HUES48 (cell line): ENCODE data around the gene SYVN1.
"Not testable (repeated sequence)": the region's sequence is repeated elsewhere in the genome, so short reads cannot be mapped to it uniquely, and the experiment has no call there.

Source experiments
- H3K27ac ChIP-seq: one replicate; pipeline ENCODE4 v1.7.0; 2013; ENCODE audit warnings: low read depth, low read length, inconsistent platforms
- H3K27me3 ChIP-seq: 2 replicates; pipeline ENCODE4 v1.6.1; 2013; ENCODE audit warnings: mild to moderate bottlenecking, low read length; ENCODE audit not compliant: control insufficient read depth, insufficient read depth
- H3K36me3 ChIP-seq: 2 replicates; pipeline ENCODE4 v1.6.1; 2013; ENCODE audit warnings: low read length; ENCODE audit not compliant: control insufficient read depth, insufficient read depth
- H3K4me1 ChIP-seq: 2 replicates; pipeline ENCODE4 v1.6.1; 2013; ENCODE audit warnings: mild to moderate bottlenecking, low read length; ENCODE audit not compliant: control insufficient read depth, insufficient read depth
- H3K4me3 ChIP-seq: 2 replicates; pipeline ENCODE4 v1.5.1; 2013; ENCODE audit warnings: mild to moderate bottlenecking, low read depth, low read length
- H3K9ac ChIP-seq: 2 replicates; pipeline ENCODE4 v1.6.1; 2013; ENCODE audit warnings: mild to moderate bottlenecking, low read depth, low read length, moderate library complexity
- H3K9me3 ChIP-seq: 2 replicates; pipeline ENCODE4 v1.6.1; 2013; ENCODE audit warnings: low read length; ENCODE audit not compliant: control insufficient read depth, insufficient read depth

Gene SYVN1

GRCh38 chr11:65124480-65125196, 9.7 kb downstream of the SYVN1 start:
- H3K4me1 ChIP-seq = peaks cover 5% of the 10 kb centered on the region
- H3K36me3 ChIP-seq = peaks cover 72% of the 10 kb centered on the region
- no peak overlapping the region for H3K27ac ChIP-seq
- H3K27me3 ChIP-seq = no peaks in the 10 kb centered on the region
- H3K4me3 ChIP-seq = no peak overlapping the region
- no peaks in the 10 kb centered on the region for H3K9me3 ChIP-seq
- H3K9ac ChIP-seq = no peak overlapping the region

- peaks cover 63% of the 10 kb centered on the region for H3K36me3 ChIP-seq
- no peaks in the 10 kb centered on the region for H3K27me3 ChIP-seq
- no peaks in the 10 kb centered on the region for H3K9me3 ChIP-seq
- peak within 1 kb of the TSS; percentile 94 for H3K9ac ChIP-seq
- peaks cover 5% of the 10 kb centered on the region for H3K4me1 ChIP-seq
- peak within 1 kb of the TSS; percentile 82 for H3K27ac ChIP-seq
- H3K4me3 ChIP-seq = peak within 1 kb of the TSS; percentile 84
These were observed 12.2 kb downstream of the SYVN1 start, which contains the start of the genes FAU and MRPL49 for GRCh38 chr11:65121865-65122696. TSS of gene FAU (minus strand) at chr11:65122134. CDS start at chr11:65121813, 321 bp downstream. TSS of gene MRPL49 (plus strand) at chr11:65122321. CDS start at chr11:65122347, 26 bp downstream.

DNA sequence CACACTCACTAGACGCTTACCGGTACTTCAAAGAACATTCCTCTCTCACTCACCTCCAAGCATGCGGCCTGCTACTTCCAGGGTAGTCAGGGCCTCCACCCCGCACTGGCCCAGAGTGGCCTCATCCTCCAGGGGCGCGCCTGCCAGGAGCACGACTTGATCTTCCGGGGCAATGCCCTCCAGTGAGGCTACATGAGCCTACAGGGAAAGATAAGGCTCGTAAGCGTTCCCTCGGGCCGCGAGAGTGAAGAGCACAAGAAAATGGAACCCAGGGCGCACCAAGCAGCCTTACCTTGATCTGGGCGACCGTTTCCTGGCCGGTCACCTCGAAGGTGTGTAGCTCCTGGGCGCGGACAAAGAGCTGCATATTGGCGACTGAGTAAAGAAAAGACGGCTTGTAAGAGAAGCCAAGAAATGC, 12.9 kb downstream of the SYVN1 start:
- H3K4me3 ChIP-seq = peak overlapping the region; percentile 84
- H3K4me1 ChIP-seq = peaks cover 6% of the 10 kb centered on the region
- H3K27ac ChIP-seq = peak overlapping the region; percentile 79
- H3K9me3 ChIP-seq = no peaks in the 10 kb centered on the region
- H3K36me3 ChIP-seq = peaks cover 56% of the 10 kb centered on the region
- H3K9ac ChIP-seq = peak overlapping the region; percentile 94
- H3K27me3 ChIP-seq = no peaks in the 10 kb centered on the region

DNA sequence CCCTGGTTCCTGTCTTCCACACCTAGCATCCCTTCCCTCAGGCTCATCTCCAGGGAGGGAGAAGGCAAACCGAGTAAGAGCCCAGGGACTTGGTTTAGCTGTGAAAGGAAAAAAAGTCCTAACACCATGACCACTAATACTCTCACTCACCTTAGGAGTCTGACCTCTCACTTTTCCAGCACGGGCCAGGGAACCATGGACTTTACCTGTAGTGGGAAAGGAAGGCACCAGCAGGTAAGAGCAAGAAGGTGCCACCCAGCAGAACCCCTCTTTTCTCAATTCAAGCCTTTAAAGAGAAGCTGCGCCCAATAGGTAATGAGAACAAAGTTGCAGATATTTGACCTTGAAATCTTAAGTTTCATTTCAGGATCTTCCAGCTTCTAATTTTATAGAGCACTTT, 13.5 kb downstream of the SYVN1 start:
- peaks cover 55% of the 10 kb centered on the region for H3K36me3 ChIP-seq
- peak overlapping the region; percentile 79 for H3K27ac ChIP-seq
- peak overlapping the region; percentile 94 for H3K9ac ChIP-seq
- peaks cover 12% of the 10 kb centered on the region for H3K4me1 ChIP-seq
- H3K4me3 ChIP-seq = peak overlapping the region; percentile 84
- no peaks in the 10 kb centered on the region for H3K9me3 ChIP-seq
- H3K27me3 ChIP-seq = no peaks in the 10 kb centered on the region

GRCh38 chr11:65119670-65119995, 14.7 kb downstream of the SYVN1 start:
- Histone ChIP-seq H3K27me3 (no peaks in the 10 kb centered on the region), H3K36me3 (peaks cover 49% of the 10 kb centered on the region), H3K9ac (no peak overlapping the region), H3K4me1 (peaks cover 12% of the 10 kb centered on the region), H3K27ac (no peak overlapping the region), H3K9me3 (no peaks in the 10 kb centered on the region), H3K4me3 (no peak overlapping the region)

GRCh38 chr11:65118891-65119669, 15.2 kb downstream of the SYVN1 start:
- H3K27me3 ChIP-seq, H3K4me3 ChIP-seq, H3K9me3 ChIP-seq, H3K9ac ChIP-seq, H3K27ac ChIP-seq: not testable (repeated sequence)
- Histone ChIP-seq H3K36me3 (peaks cover 43% of the 10 kb centered on the region), H3K4me1 (peaks cover 12% of the 10 kb centered on the region)

DNA sequence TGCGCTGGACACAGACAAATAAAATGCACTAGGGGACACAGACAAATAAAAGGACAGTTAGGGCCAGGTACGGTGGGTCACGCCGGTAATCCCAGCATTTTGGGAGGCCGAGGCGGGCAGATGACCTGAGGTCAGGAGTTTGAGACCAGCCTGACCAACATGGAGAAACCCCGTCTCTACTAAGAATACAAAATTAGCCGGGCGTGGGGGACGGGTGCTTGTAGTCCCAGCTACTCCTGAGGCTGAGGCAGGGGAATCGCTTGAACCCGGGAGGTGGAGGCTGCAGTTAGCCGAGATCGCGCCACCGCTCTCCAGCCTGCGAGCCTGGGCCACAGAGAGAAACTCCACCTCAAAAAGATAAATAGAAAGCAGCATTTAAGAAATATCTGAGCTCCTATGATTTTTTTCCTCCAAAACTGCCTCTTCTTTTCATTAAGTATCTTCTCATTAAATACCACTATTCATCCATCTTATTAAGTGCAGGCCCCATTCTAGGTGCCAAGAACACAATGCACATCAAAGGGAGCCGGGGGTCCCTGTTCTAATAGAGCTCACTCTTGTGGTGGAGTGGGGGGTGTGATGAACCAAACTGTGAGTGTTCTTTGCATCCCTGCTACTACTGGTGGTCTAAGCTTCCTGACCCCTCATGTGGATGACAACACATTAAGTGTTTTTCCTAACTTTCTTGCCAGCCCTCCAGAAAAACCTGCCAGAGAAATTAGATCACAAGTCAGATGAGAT, 16.1 kb downstream of the SYVN1 start:
- Histone ChIP-seq H3K9me3 (no peaks in the 10 kb centered on the region), H3K4me3 (no peak overlapping the region), H3K27ac (peak overlapping the region; percentile 13), H3K36me3 (peaks cover 42% of the 10 kb centered on the region), H3K27me3 (no peaks in the 10 kb centered on the region), H3K9ac (no peak overlapping the region), H3K4me1 (peaks cover 15% of the 10 kb centered on the region)

DNA sequence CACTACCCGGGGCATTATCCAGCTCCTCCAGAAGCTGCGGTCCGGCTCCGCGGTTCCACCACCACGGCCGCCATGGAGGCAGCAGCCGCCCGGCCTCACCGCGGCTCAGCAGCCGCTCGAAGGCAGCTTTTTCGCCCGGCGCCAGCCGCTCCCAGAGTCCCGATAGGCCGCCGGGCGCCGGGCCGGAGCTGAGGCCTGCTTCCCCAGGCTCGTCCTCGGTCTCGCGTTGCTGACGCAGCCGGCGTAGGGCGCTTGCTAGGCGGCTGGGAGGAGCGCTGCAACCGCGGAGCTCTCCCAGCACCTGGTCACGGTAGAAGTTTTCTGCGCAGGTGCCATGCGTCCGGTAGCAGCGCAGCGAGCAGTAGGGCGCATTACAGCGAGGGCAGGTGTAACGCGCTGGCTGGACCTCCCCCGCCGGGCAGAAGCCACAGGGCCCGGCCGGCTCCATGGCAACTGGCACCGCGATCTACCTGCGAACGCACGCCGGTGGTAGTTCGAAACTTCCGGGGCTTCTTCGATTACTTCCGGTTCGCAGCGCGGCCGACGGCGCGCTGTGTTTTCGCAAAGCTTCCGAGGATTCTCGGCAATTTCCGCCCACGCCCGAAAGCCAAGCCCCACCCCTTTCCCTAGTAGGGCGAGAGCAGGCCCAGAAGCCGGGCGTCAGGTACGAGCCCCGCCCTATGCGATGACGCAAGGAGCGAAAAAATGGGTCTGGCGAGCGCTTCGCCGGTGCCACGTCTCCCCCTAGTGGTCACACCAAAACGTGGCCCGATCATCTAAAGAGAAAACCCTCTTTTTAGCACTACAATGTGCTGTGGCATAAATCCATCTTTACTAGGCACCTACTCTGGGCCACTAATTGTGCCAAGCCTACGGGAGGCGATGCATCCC, 16.9 kb downstream of the SYVN1 start, which contains the start of gene ZNHIT2:
Gene ZNHIT2, minus strand, starts transcription at position 496 of the 891 bp plus-strand sequence. Its CDS starts 48 bp downstream, at position 448.
- H3K27me3 ChIP-seq = no peaks in the 10 kb centered on the region
- H3K9ac ChIP-seq = peak within 1 kb of the TSS; percentile 81
- H3K9me3 ChIP-seq = no peaks in the 10 kb centered on the region
- H3K27ac ChIP-seq = peak within 1 kb of the TSS; percentile 92
- H3K4me3 ChIP-seq = peak within 1 kb of the TSS; percentile 79
- peaks cover 42% of the 10 kb centered on the region for H3K36me3 ChIP-seq
- H3K4me1 ChIP-seq = peaks cover 16% of the 10 kb centered on the region

DNA sequence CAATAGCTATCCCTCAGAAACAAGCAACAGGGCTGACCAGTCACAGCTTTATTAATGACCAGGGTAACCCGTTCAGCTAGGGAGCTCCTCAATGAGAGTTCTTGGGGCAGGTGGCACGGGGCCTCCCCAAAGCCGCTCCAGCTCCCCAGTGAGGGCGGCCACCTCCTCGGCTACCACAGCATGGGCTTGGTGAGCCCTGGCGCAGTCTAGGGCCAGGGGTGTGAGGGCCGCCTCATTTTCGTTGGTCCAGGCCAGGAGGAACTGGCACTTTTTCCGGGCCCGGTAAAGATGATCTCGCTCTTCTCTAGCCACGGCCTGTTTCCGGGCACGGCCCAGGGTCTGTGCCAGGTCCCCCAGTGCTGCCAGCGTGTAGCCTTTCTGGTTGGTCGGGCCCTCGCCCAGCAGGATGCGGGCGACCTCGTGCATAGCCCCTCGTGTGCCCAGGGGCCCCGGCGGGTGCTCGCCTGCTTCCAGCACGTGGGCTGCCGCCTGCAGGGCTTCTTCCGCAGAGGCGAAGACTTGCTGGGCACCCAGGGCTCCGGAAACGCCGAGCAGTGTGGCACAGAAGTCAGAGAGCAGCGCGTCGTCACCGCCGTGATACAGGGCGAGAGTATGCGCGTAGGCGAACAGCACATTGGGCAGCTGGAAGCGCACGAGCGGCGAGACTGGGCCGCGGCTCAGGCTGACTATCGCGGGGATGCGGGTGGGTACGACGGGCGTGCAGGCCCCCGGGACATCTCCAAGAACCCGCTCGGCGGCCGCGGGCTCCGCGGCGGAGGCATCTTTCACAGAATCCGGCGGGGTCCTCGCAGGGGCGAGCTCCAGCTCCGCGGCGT, 17.7 kb downstream of the SYVN1 start:
- H3K36me3 ChIP-seq = peaks cover 42% of the 10 kb centered on the region
- no peaks in the 10 kb centered on the region for H3K9me3 ChIP-seq
- H3K4me3 ChIP-seq = peak overlapping the region; percentile 79
- peak overlapping the region; percentile 92 for H3K27ac ChIP-seq
- H3K9ac ChIP-seq = peak overlapping the region; percentile 81
- H3K27me3 ChIP-seq = no peaks in the 10 kb centered on the region
- peaks cover 16% of the 10 kb centered on the region for H3K4me1 ChIP-seq
